Pancreas (tissue), 10 donors: Measurements from ENCODE around the gene HRCT1. TPM values are rescaled to one million over a fixed set of nuclear protein-coding genes. Genes with fewer than 3 reads are reported as not detected.
"Not testable (repeated sequence)": the region's sequence is repeated elsewhere in the genome, so short reads cannot be mapped to it uniquely, and the experiment has no call there.

Experiments used
- ATAC-seq, 4 donors: fragments of 200-7000 bp; cut with Tn5 transposase; one replicate each; pipeline versions ENCODE4 v1.8.0 to v1.9.1; 2020; ENCODE audit warnings: mild to moderate bottlenecking in 4 of 4, moderate library complexity in 4 of 4
- DNase-seq, 6 donors: peaks; one replicate each; pipeline ENCODE4 v3.0.0-alpha.2; 2020
- FAIRE-seq: peaks from 2 replicates; lab custom pipeline; 2012; peaks lifted over from hg19 to GRCh38; lab: Jason Lieb, UNC
- H3K27ac ChIP-seq, 4 donors: fragments of 200-600 bp; sonication (generic); 1 replicate in 3 of 4; 2 replicates in 1 of 4; pipeline versions ENCODE4 v1.5.0 to v1.8.0; 2020
- H3K27me3 ChIP-seq, 4 donors: fragments of 200-600 bp; one replicate each; pipeline ENCODE4 v1.8.0; 2021
- H3K36me3 ChIP-seq, 3 donors: fragments of 200-600 bp; sonication (generic) in 1 of 3; one replicate each; pipeline versions ENCODE4 v1.5.0 to v1.8.0; 2020 to 2021
- H3K4me1 ChIP-seq, 3 donors: fragments of 200-600 bp; one replicate each; pipeline ENCODE4 v1.8.0; 2021
- H3K4me3 ChIP-seq, 4 donors: fragments of 200-600 bp; sonication (generic) in 2 of 4; one replicate each; pipeline versions ENCODE4 v1.5.0 to v1.8.0; 2020 to 2021
- H3K9me3 ChIP-seq, 4 donors: fragments of 200-600 bp; one replicate each; pipeline ENCODE4 v1.8.0; 2021
- WGBS, 2 donors: extraction: QIAGEN DNeasy Blood & Tissue Kit; methylation state at CpG; one replicate each; pipeline ENCODE4 v1.1.7; 2013; 5-methylcytosine and 5-hydroxymethylcytosine counted together
- intact Hi-C, 3 donors: fragments of 100-400 bp; cut with DNase I; formaldehyde crosslinking; loops; one replicate each; pipeline versions ENCODE4 v1.11.1 to v1.14.2; 2022
- polyA plus RNA-seq, 2 donors: library from polyadenylated mRNA; stranded (reverse); fragments of 200-250 nt; gene quantifications; one replicate each; pipeline ENCODE4 v1.2.3, GENCODE V29; 2013
- total RNA-seq, 6 donors: library from RNA; stranded (reverse); fragmentation: NEBNext Ultra II Directional in 4 of 6; extraction: Animal tissue kit (Norgen Biotek cat#: 25700) in 4 of 6; gene quantifications; one replicate each; pipeline versions ENCODE4 v1.2.1 to v1.2.4, GENCODE V29; 2021 to 2023
- TF ChIP-seq, protein P1 (sequence below), 4 donors: fragments of 200-600 bp; sonication (generic) in 3 of 4; IDR thresholded peaks; one replicate each; pipeline versions ENCODE4 v1.5.0 to v1.8.0; 2021; ENCODE audit warnings: antibody characterized with exemption in 4 of 4
- donor health status: healthy with polysubstance abuse.
- donor health status: DM: no; HTN: no; CAD: no; lungs with moderate emphysema.
- donor health status: DM: no; HTN: no; CAD: no.
- donor health status: control.
- donor health status: control.
- donor health status: Bipolar disorder and iron deficiency.
- donor health status: DM: yes; HTN: yes; CAD: no.
- donor health status: DM: no; HTN: no; CAD: no.
- donor health status: DM: no; HTN: no; CAD: no.
- donor health status: DM: yes; HTN: yes; CAD: no.

HRCT1 gene
- total and polyA plus RNA-seq, 8 donors = 0.33 to 1.5 (median 0.83) TPM

DNA sequence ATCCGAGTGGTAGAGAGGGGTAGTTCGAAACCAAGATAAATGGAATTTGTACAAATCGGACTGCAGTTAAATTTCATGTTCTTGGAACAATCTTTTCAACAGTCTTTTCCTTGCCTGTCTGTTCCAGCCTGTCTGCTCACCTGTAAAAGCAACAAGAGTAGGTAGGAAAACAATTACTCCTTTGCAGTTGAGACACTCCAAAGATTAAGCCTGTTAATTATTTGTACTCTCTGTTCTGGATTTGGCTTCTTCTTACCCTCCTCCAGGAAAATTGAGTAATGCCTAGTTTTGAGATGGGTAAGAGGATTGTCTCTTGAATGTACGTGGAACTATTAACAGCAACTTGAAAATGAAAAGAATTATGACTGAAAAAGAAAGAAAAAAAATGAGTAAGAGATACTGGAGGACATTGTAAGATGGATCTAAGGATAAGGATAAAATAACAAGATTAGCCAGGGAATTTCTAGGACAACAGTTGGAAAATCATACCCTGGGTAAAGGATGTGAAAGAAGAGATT lies 27.6 kb downstream of the HRCT1 start:
- H3K9me3 ChIP-seq = no peaks in the 10 kb centered on the region
- no peaks in the 10 kb centered on the region for H3K36me3 ChIP-seq
- ATAC-seq = no peak
- H3K4me3 ChIP-seq = no peak overlapping the region
- no peaks in the 10 kb centered on the region for H3K27me3 ChIP-seq
- intact Hi-C loops = no loop called here
- no peak for FAIRE-seq
- H3K27ac ChIP-seq = no peak overlapping the region
- WGBS, 2 donors = 64 to 78% methylated on average over 4 of the region's 4 CpGs
- peaks cover 0 to 8% (median 0%) of the 10 kb centered on the region in 3 donors for H3K4me1 ChIP-seq
- TF ChIP-seq, protein P1, sequence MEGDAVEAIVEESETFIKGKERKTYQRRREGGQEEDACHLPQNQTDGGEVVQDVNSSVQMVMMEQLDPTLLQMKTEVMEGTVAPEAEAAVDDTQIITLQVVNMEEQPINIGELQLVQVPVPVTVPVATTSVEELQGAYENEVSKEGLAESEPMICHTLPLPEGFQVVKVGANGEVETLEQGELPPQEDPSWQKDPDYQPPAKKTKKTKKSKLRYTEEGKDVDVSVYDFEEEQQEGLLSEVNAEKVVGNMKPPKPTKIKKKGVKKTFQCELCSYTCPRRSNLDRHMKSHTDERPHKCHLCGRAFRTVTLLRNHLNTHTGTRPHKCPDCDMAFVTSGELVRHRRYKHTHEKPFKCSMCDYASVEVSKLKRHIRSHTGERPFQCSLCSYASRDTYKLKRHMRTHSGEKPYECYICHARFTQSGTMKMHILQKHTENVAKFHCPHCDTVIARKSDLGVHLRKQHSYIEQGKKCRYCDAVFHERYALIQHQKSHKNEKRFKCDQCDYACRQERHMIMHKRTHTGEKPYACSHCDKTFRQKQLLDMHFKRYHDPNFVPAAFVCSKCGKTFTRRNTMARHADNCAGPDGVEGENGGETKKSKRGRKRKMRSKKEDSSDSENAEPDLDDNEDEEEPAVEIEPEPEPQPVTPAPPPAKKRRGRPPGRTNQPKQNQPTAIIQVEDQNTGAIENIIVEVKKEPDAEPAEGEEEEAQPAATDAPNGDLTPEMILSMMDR (IDR thresholded peaks at IDR 0.05) = no peak
- DNase-seq = no peak

DNA sequence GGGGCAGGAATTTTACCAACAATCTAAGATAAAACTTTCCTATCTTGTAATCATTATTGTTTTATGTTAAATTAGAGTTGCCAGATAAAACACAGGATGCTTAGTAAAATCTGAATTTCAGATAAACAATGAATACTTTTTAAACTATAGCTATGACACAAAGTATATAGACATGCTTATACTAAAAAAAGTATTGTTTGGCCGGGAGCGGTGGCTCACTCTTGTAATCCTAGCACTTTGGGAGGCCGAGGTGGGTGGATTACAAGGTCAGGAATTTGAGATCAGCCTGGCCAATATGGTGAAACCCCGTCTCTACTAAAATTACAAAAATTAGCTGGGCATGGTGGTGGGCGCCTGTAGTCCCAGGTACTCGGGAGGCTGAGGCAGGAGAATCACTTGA lies 28.1 kb downstream of the HRCT1 start:
- FAIRE-seq, H3K36me3 ChIP-seq, DNase-seq, intact Hi-C loops, ATAC-seq, H3K27ac ChIP-seq, H3K4me3 ChIP-seq, H3K4me1 ChIP-seq, H3K27me3 ChIP-seq, H3K9me3 ChIP-seq: not testable (repeated sequence)
- WGBS, 2 donors = 90 to 95% methylated on average over 6 of the region's 6 CpGs

GRCh38 chr9:35935261-35935660 lies 29.3 kb downstream of the HRCT1 start:
- TF ChIP-seq, protein P1 (IDR thresholded peaks at IDR 0.05) = no peak
- no peak overlapping the region for H3K27ac ChIP-seq

DNA sequence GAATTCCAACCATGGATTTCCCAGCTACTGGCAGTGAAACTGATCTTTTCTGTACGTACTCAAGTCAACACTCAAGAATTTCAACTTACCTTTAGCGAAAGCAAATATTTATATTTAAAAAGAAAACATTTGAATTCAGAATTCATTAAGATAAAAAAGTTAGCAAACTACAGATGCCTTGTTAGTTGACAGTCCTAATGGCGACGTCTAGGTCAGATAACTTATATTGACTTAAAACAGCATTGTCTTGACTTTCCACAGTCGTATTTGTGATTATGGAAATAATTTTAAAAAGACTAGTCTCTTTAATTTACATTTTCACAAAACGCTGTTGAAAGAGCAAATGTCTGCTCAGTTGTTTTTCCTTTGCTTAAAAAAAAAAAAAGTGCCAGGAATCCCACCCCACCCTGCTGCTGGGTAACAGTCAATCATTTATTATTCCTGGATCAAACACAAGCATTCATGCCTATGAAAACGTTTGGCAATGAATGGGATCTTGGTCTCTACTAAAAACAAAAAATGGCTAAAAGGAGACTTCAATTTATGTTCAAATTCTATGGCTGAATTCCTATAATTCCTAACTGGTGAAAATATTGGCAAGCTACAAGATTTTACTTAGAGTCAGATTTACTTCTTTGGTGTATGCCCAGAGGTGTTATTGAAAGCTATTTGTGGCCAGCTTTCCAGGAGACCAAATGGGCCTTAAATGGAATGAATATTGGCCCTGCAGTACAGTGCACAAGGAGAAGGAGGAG lies 29.9 kb downstream of the HRCT1 start:
- H3K27me3 ChIP-seq = no peaks in the 10 kb centered on the region
- ATAC-seq (no peak), DNase-seq (no peak), FAIRE-seq (peak; percentile 13)
- H3K4me3 ChIP-seq = no peak overlapping the region
- H3K36me3 ChIP-seq = no peaks in the 10 kb centered on the region
- TF ChIP-seq, protein P1 (IDR thresholded peaks at IDR 0.05) = no peak
- intact Hi-C loops = no loop called here
- 13 to 16% methylated on average over 7 of the region's 7 CpGs for WGBS, 2 donors
- no peaks in the 10 kb centered on the region for H3K9me3 ChIP-seq
- H3K27ac ChIP-seq = no peak overlapping the region
- peaks cover 0 to 8% (median 0%) of the 10 kb centered on the region in 3 donors for H3K4me1 ChIP-seq

More at GRCh38 chr9:35935261-35935660, 29.3 kb downstream of the HRCT1 start:
- H3K9me3 ChIP-seq = no peaks in the 10 kb centered on the region
- FAIRE-seq (no peak), ATAC-seq (no peak), DNase-seq (no peak)
- WGBS, 2 donors = 90 to 92% methylated on average over 4 of the region's 4 CpGs
- H3K4me1 ChIP-seq = peaks cover 0 to 8% (median 0%) of the 10 kb centered on the region in 3 donors
- H3K4me3 ChIP-seq = no peak overlapping the region
- no peaks in the 10 kb centered on the region for H3K27me3 ChIP-seq
- intact Hi-C loops = no loop called here
- no peaks in the 10 kb centered on the region for H3K36me3 ChIP-seq

DNA sequence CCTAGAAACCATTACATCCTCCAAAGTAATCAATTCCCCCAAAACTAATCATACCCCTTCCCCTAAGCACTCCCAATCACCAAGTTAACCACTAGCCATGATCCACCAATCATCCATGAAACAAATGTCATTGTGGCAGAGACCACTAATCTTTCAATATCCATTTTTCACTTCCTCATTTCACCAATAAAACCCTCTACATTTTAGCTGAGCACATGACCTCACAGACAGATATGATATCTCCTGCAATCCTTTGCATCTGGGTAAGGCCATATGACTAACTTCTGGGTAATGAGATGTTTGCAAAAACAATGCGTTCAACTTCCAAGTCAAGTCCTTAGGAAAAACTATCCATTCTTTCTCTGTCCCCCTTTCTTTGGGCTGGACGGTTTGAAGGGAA lies 31.2 kb downstream of the HRCT1 start:
- TF ChIP-seq, protein P1 (IDR thresholded peaks at IDR 0.05) = no peak
- intact Hi-C loops = no loop called here
- 71 to 74% methylated on average over 2 of the region's 2 CpGs for WGBS, 2 donors
- FAIRE-seq (no peak), ATAC-seq (no peak), DNase-seq (no peak)
- no peak overlapping the region for H3K4me3 ChIP-seq
- no peak overlapping the region for H3K27ac ChIP-seq
- peaks cover 0 to 8% (median 0%) of the 10 kb centered on the region in 3 donors for H3K4me1 ChIP-seq
- H3K27me3 ChIP-seq = no peaks in the 10 kb centered on the region
- no peaks in the 10 kb centered on the region for H3K9me3 ChIP-seq
- H3K36me3 ChIP-seq = no peaks in the 10 kb centered on the region
